Stimulated activated CD8-positive, alpha-beta memory T cell treated with anti-CD3 and anti-CD28 coated beads, Interleukin-15, amount 100 ng/mL, for 4 hours (primary cell): ENCODE data around the gene RNF166.
A peak's percentile ranks its signal among the peaks of the same experiment; 100 is the strongest.
"Not testable (repeated sequence)": the region's sequence is repeated elsewhere in the genome, so short reads cannot be mapped to it uniquely, and the experiment has no call there.

ENCODE experiments used
- DNase-seq, 2 donors: peaks; one replicate each; pipeline ENCODE4 v3.0.0-alpha.2; 2020; ENCODE audit warnings: low read depth in 2 of 2

The RNF166 gene

GRCh38 chr16:88673716-88674379 lies 32.4 kb downstream of the RNF166 start:
- no peak for DNase-seq

GRCh38 chr16:88672776-88673175 lies 33.4 kb downstream of the RNF166 start:
- DNase-seq: no peak

- DNase-seq: no peak
These were observed 34.4 kb downstream of the RNF166 start for GRCh38 chr16:88671806-88672205.

- DNase-seq: no peak
These were observed 36.2 kb downstream of the RNF166 start for GRCh38 chr16:88669980-88670379.

GRCh38 chr16:88669493-88669892 lies 36.7 kb downstream of the RNF166 start:
- DNase-seq: not testable (repeated sequence)

- no peak for DNase-seq
These were observed 38.7 kb downstream of the RNF166 start for GRCh38 chr16:88667461-88667860.

- DNase-seq: no peak
These were observed 40.6 kb downstream of the RNF166 start for GRCh38 chr16:88665570-88665969.

GRCh38 chr16:88665148-88665547 lies 41.1 kb downstream of the RNF166 start:
- DNase-seq: no peak

GRCh38 chr16:88662843-88663606 lies 43.2 kb downstream of the RNF166 start, which contains the start of gene MVD:
Gene MVD, minus strand, starts transcription at chr16:88663091. Its CDS starts 11 bp downstream, at chr16:88663080.
- peak; percentile 90 to 92 for DNase-seq

GRCh38 chr16:88662222-88662842 lies 43.9 kb downstream of the RNF166 start:
- no peak for DNase-seq

- DNase-seq: no peak
These were observed 44.7 kb downstream of the RNF166 start for GRCh38 chr16:88661468-88661867.

- no peak for DNase-seq
These were observed 47.0 kb downstream of the RNF166 start for GRCh38 chr16:88659160-88659559.

- DNase-seq: no peak
These were observed 47.5 kb downstream of the RNF166 start for GRCh38 chr16:88658714-88659113.

- DNase-seq: no peak
These were observed 48.8 kb downstream of the RNF166 start for GRCh38 chr16:88657371-88657770.

GRCh38 chr16:88656291-88656980 lies 49.8 kb downstream of the RNF166 start:
- DNase-seq: no peak

- DNase-seq: no peak
These were observed 50.4 kb downstream of the RNF166 start for GRCh38 chr16:88655733-88656281.

GRCh38 chr16:88655053-88655732 lies 51.0 kb downstream of the RNF166 start:
- DNase-seq: no peak

GRCh38 chr16:88654363-88655052 lies 51.7 kb downstream of the RNF166 start:
- DNase-seq: no peak

- no peak for DNase-seq
These were observed 52.4 kb downstream of the RNF166 start for GRCh38 chr16:88653596-88654362.

- DNase-seq: no peak
These were observed 53.1 kb downstream of the RNF166 start for GRCh38 chr16:88653101-88653500.
